A673 (cell line): ENCODE data around the gene WNT11. TPM values are rescaled to one million over a fixed set of nuclear protein-coding genes. Genes with fewer than 3 reads are reported as not detected.

ENCODE experiments used
- BruUV-seq: library from RNA; stranded (reverse); fragments of 400-500 nt; replicated peaks from 2 replicates; lab custom pipeline; 2021; lab: Mats Ljungman, UMichigan
- CTCF ChIA-PET: fragments of 300-600 bp; sonication (Branson Sonifier 250); formaldehyde crosslinking; loops from one replicate; lab custom pipeline; 2022; ENCODE audit warnings: antibody characterized with exemption; lab: Charles Lee
- POLR2A ChIA-PET: fragments of 300-600 bp; sonication (Branson Sonifier 250); formaldehyde crosslinking; loops from one replicate; lab custom pipeline; 2022; ENCODE audit warnings: antibody characterized with exemption; ENCODE audit not compliant: low non-redundant PET; lab: Charles Lee
- DNase-seq: peaks from one replicate; pipeline ENCODE4 v3.0.0-alpha.2; 2015; ENCODE audit warnings: low spot score
- H3K27ac ChIP-seq: fragments of 200-600 bp; sonication (generic); 2 replicates; pipeline ENCODE4 v1.5.1; 2016; ENCODE audit warnings: mixed run types, low read depth, mild to moderate bottlenecking, mixed read lengths, antibody characterized with exemption, low read length; ENCODE audit not compliant: poor library complexity, severe bottlenecking
- H3K27me3 ChIP-seq: fragments of 200-600 bp; sonication (generic); replicated peaks from 2 replicates; pipeline ENCODE4 v1.6.1; 2017; ENCODE audit warnings: mixed run types, low read depth, mild to moderate bottlenecking, mixed read lengths, antibody characterized with exemption, low read length; ENCODE audit not compliant: insufficient read depth, poor library complexity
- H3K36me3 ChIP-seq: fragments of 200-600 bp; sonication (generic); 2 replicates; pipeline ENCODE4 v1.6.1; 2016; ENCODE audit warnings: mixed run types, mild to moderate bottlenecking, mixed read lengths, antibody characterized with exemption, low read length; ENCODE audit not compliant: insufficient read depth, poor library complexity, severe bottlenecking
- H3K4me1 ChIP-seq: fragments of 200-600 bp; sonication (generic); 2 replicates; pipeline ENCODE4 v1.6.1; 2017; ENCODE audit warnings: mixed run types, mild to moderate bottlenecking, mixed read lengths, antibody characterized with exemption, low read length; ENCODE audit not compliant: insufficient read depth, poor library complexity, severe bottlenecking
- H3K4me3 ChIP-seq: fragments of 200-600 bp; sonication (generic); 2 replicates; pipeline ENCODE4 v1.5.1; 2016; ENCODE audit warnings: low read depth, mixed run types, mild to moderate bottlenecking, mixed read lengths, low read length; ENCODE audit not compliant: poor library complexity, severe bottlenecking
- H3K9me3 ChIP-seq: fragments of 200-600 bp; sonication (generic); 2 replicates; pipeline ENCODE4 v1.6.1; 2016; ENCODE audit warnings: mixed run types, low read depth, mild to moderate bottlenecking, mixed read lengths, antibody characterized with exemption, low read length; ENCODE audit not compliant: poor library complexity, severe bottlenecking
- EZH2 ChIP-seq: fragments of 200-600 bp; sonication (generic); IDR thresholded peaks from 2 replicates; pipeline ENCODE4 v1.6.1; 2017; ENCODE audit warnings: borderline replicate concordance, low read depth, mild to moderate bottlenecking, mixed read lengths, antibody characterized with exemption, low read length; ENCODE audit not compliant: poor library complexity, severe bottlenecking
- intact Hi-C: fragments of 100-400 bp; cut with micrococcal nuclease; formaldehyde crosslinking; loops from one replicate; pipeline ENCODE4 v1.10.0; 2022; ENCODE audit not compliant: unreplicated experiment
- total RNA-seq: library from RNA; stranded (reverse); gene quantifications from 2 replicates; pipeline ENCODE4 v1.2.3, GENCODE V29; 2021
- TF ChIP-seq, protein P1 (sequence below): fragments of 300-800, 200-600 bp; sonication (generic); conservative IDR thresholded peaks from 2 replicates; pipeline ENCODE4 v1.5.1; 2017; ENCODE audit warnings: low read depth, mild to moderate bottlenecking, antibody characterized with exemption, low read length, moderate library complexity, mixed read lengths

The WNT11 gene
- total RNA-seq, 1 experiment from 2014 or later, result 1.2 TPM

DNA sequence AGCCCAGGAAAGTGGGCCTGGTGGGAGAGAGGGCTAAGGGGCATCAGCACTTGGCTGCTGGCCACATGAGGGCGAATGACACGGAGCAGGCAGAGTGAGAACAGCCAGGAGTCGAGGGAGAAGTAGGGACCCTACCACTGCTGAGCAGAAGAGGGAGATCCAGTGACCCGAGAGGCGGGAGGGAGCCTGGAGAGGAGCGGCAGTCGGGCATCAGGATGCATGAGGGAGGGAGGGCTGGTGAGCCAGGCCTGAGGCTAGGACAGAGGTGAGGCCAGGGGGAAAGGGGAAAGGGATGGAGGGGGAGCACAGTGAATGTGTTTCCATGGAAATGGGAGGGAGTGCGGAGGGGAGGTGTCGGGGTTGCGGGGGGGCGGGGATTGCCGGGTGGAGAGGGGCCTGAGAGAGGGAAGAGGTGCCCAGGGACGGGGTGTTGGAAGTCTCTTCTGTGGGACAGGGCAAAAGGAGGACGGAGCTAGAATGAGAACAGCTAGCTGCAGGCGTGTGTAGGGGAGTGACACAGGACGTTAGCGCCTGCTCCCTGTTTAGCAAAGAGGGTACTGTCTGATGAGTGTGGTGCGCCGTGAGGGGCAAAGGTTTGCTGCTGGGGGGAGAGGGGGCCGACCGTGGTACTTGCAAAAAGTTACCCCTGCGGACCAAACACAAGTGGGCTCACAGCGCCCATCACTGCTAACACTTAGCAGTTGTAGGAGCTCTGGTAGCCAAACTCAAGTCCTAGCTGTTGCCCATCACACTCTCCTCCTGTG is 37.1 kb upstream of the WNT11 start:
- H3K36me3 ChIP-seq, result no peaks in the 10 kb centered on the region
- BruUV-seq, result no TSS peak
- no peaks in the 10 kb centered on the region for H3K4me1 ChIP-seq
- H3K4me3 ChIP-seq, result no peak overlapping the region
- H3K27ac ChIP-seq, result no peak overlapping the region
- no peaks in the 10 kb centered on the region for H3K9me3 ChIP-seq
- intact Hi-C loops, result no loop called here
- DNase-seq, result no peak
- POLR2A ChIA-PET, result no interaction called here
- no peak for TF ChIP-seq EZH2
- TF ChIP-seq, protein P1, sequence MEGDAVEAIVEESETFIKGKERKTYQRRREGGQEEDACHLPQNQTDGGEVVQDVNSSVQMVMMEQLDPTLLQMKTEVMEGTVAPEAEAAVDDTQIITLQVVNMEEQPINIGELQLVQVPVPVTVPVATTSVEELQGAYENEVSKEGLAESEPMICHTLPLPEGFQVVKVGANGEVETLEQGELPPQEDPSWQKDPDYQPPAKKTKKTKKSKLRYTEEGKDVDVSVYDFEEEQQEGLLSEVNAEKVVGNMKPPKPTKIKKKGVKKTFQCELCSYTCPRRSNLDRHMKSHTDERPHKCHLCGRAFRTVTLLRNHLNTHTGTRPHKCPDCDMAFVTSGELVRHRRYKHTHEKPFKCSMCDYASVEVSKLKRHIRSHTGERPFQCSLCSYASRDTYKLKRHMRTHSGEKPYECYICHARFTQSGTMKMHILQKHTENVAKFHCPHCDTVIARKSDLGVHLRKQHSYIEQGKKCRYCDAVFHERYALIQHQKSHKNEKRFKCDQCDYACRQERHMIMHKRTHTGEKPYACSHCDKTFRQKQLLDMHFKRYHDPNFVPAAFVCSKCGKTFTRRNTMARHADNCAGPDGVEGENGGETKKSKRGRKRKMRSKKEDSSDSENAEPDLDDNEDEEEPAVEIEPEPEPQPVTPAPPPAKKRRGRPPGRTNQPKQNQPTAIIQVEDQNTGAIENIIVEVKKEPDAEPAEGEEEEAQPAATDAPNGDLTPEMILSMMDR, result no peak
- CTCF ChIA-PET, result no interaction called here
- H3K27me3 ChIP-seq, result no peaks in the 10 kb centered on the region

DNA sequence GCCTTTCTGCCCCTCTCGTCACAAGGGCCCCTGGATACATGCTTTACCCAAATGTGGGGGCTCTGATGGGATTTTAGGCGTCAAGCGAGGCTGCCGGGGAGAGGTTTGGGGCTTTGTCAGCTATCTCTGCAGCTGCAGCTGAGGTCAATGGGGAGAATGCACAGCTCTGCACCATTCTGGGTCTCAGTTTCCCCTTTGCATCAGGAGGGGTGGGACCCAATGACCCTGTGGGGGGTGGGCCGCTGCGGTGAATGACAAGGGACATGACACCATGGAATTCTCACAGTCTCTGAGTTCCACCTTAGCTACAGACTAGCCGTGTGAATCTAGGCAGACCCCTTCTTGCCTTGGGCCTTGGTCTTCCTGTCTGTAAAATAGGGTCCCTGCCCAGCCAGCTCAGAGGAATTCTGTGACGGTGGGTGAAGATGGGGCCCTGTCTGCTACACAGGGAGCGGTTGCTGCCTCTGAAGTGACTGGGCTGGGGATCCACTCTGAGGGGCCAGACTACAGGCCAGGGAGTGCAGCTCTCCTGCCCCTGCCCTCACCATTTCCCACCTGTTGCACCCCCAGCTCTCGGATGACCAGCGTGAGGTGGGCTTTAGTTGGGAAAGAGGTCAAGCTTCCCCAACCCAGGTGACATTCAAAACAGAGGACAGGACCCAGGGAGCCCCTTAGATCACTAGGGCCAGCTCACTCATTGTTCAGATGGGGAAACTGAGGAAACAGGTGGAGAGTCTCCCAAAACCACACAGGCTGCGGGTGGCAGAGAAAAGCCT is 35.9 kb upstream of the WNT11 start:
- Histone ChIP-seq H3K36me3 (no peaks in the 10 kb centered on the region), H3K27ac (no peak overlapping the region), H3K4me3 (no peak overlapping the region), H3K4me1 (no peaks in the 10 kb centered on the region), H3K9me3 (no peaks in the 10 kb centered on the region), H3K27me3 (no peaks in the 10 kb centered on the region)
- ChIA-PET CTCF (interaction anchor here (0.6 kb wide), 1 partner anchor 702 kb away, joined by 4 read pairs; no protein-coding TSS in a partner anchor), POLR2A (no interaction called here)
- intact Hi-C loops, result no loop called here
- no TSS peak for BruUV-seq
- DNase-seq, result no peak
- TF ChIP-seq, protein P1, result no peak
- TF ChIP-seq EZH2, result no peak

GRCh38 chr11:76241243-76242000 is 35.1 kb upstream of the WNT11 start:
- H3K4me1 ChIP-seq, result no peaks in the 10 kb centered on the region
- no peak for TF ChIP-seq EZH2
- TF ChIP-seq, protein P1, result no peak
- no peak overlapping the region for H3K27ac ChIP-seq
- H3K27me3 ChIP-seq, result no peaks in the 10 kb centered on the region
- CTCF ChIA-PET, result no interaction called here
- intact Hi-C loops, result no loop called here
- no peak for DNase-seq
- BruUV-seq, result no TSS peak
- no peaks in the 10 kb centered on the region for H3K36me3 ChIP-seq
- H3K4me3 ChIP-seq, result no peak overlapping the region
- H3K9me3 ChIP-seq, result no peaks in the 10 kb centered on the region
- POLR2A ChIA-PET, result no interaction called here
